Measurements from ENCODE around the gene BTBD6.

Gene BTBD6

GRCh38 chr14:105241641-105242040 is 6.7 kb upstream of the BTBD6 start:
- no peak for DNase-seq

- DNase-seq: no peak
Measured at GRCh38 chr14:105244334-105244733, 4.0 kb upstream of the BTBD6 start.

- DNase-seq: no peak
Measured at GRCh38 chr14:105247026-105247425, 1.3 kb upstream of the BTBD6 start.

GRCh38 chr14:105247715-105248367 is 492 bp upstream of the BTBD6 start:
- no peak for DNase-seq

- DNase-seq: peak; percentile 11
Measured at GRCh38 chr14:105249182-105250007, 1.1 kb downstream of the BTBD6 start.

- no peak for DNase-seq
Measured at GRCh38 chr14:105250008-105250366, 1.7 kb downstream of the BTBD6 start.

GRCh38 chr14:105250986-105251385 is 2.7 kb downstream of the BTBD6 start:
- no peak for DNase-seq

- DNase-seq: no peak
Measured at GRCh38 chr14:105251920-105252319, 3.6 kb downstream of the BTBD6 start.

GRCh38 chr14:105252552-105253328 is 4.4 kb downstream of the BTBD6 start:
- no peak for DNase-seq

GRCh38 chr14:105253329-105253682 is 5.0 kb downstream of the BTBD6 start:
- DNase-seq: no peak

- no peak for DNase-seq
Measured at GRCh38 chr14:105255021-105255507, 6.7 kb downstream of the BTBD6 start.

- DNase-seq: no peak
Measured at GRCh38 chr14:105256292-105256960, 8.1 kb downstream of the BTBD6 start.

- DNase-seq: peak; percentile 23
Measured at GRCh38 chr14:105257464-105257863, 9.1 kb downstream of the BTBD6 start.

GRCh38 chr14:105258846-105259245 is 10.5 kb downstream of the BTBD6 start:
- DNase-seq: no peak

GRCh38 chr14:105260959-105261358 is 12.6 kb downstream of the BTBD6 start:
- no peak for DNase-seq

GRCh38 chr14:105261781-105262180 is 13.4 kb downstream of the BTBD6 start:
- DNase-seq: no peak

- DNase-seq: no peak
Measured at GRCh38 chr14:105267820-105268548, 19.7 kb downstream of the BTBD6 start.

GRCh38 chr14:105268736-105269354 is 20.5 kb downstream of the BTBD6 start:
- DNase-seq: no peak

- DNase-seq: no peak
Measured at GRCh38 chr14:105269405-105269804, 21.1 kb downstream of the BTBD6 start.

- no peak for DNase-seq
Measured at GRCh38 chr14:105271224-105271890, 23.0 kb downstream of the BTBD6 start.

- no peak for DNase-seq
Measured at GRCh38 chr14:105272623-105273022, 24.3 kb downstream of the BTBD6 start.
